ENCODE data around the gene ZNF43.
"Not testable (repeated sequence)": the region's sequence is repeated elsewhere in the genome, so short reads cannot be mapped to it uniquely, and the experiment has no call there.

The ZNF43 gene

DNA sequence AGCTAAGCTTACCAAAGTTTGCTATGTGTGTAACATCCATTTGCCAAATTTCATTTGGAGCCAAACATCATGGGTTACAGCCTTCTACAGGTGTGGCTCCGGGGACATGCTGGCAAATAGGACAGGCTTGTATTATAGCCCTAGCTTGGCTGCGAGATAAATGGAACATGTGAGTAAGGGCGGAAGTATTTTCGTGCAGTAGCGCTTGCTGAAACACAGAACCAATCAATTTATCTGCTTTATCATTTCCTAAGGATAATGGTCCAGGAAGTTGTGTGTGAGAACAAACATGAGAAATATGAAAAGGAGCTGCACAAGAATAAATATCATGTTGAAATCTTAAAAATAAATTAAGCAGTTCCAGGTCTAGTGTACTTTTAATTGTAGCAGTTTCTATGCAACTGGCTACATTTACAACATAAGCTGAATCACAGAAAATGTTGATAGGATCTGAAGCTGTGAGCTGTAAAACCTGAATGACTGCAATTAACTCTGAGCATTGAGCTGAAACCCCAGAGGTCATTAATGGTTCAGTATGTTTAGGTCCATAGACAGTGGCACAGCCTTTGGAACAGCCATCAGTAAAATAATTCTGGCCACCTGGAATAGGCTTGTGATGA, 46.4 kb downstream of the ZNF43 start:
- DNase-seq, result no peak

DNA sequence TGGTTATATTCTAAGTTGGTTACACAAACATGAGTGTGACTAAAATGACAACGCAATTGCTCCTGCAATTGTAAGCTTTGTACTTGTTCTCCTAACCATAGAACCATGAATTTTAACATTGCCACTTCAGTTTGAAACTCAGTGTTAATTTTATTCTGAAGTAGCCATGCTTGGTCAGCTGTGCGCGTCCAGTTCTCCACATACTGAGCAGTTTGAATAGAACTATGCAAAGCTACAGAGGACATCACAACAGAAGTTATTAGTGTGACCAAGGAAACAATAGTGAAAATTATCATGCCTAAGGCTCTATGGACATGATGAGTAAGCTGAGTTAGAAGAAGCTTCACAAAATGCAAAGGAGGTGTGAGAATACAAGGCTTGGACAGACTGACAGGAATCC, 49.0 kb downstream of the ZNF43 start:
- no peak for DNase-seq

DNA sequence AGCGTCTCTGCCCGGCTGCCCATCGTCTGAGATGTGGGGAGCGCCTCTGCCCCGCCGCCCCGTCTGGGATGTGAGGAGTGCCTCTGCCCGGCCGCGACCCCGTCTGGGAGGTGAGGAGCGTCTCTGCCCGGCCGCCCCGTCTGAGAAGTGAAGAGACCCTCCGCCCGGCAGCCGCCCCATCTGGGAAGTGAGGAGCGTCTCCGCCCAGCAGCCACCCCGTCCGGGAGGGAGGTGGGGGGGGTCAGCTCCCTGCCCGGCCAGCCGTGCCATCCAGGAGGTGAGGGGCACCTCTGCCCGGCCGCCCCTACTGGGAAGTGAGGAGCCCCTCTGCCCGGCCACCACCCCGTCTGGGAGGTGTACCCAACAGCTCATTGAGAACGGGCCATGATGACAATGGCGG, 60.2 kb downstream of the ZNF43 start:
- not testable (repeated sequence) for DNase-seq

DNA sequence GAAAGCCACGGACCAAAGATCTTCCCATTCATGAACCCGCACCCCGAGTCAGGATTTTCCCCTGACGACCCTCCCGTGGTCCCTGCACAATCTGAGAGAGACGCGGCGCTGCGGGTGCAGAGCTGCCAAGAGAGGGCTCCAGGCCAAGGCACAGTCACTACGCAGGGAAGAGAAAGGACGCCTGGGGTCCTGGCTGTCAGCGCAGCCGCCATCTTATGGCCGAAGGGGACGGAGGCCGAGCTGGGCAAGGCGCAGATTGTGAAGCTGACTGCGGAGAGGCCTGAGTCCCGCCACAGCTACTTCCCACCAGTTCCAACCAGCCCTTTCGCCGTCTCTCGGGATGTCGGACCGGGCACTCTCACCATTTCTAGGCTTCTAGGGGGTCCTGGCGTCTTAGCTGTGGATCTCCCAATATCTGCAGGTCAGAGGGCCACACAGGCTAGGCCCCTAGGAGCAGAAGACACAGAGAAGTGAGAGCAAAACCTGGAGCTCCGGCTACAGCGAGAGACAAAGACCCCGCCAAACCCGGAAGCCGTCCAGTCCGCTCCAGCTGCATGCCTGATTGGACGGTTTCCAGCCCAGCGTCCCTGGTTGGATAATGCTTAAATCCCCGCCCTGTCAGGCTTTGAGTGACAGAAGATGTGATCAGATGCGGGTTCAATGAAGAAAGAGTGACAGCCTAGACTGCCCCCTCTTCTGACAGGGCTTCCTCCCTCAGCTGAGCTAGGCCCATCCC, 68.7 kb downstream of the ZNF43 start, which contains the start of gene ZNF100:
Gene ZNF100 (minus strand): TSS at position 515 of the 736 bp plus-strand sequence. CDS start 150 bp downstream, at position 365.
- peak; percentile 86 for DNase-seq

DNA sequence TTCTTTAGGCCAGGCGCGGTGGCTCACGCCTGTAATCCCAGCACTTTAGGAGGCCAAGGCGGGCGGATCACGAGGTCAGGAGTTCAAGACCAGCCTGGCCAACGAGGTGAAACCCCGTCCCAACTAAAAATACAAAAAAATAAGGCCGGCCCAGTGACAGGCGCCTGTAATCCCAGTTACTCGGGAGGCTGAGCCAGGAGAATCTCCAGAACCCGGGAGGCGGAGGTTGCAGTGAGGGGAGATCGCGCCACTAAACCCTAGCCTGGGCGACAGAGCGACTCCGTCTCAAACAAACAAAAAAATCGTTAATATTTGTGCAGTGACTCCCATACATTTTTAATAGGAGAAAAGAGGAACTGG, 69.3 kb downstream of the ZNF43 start:
- DNase-seq, result not testable (repeated sequence)

DNA sequence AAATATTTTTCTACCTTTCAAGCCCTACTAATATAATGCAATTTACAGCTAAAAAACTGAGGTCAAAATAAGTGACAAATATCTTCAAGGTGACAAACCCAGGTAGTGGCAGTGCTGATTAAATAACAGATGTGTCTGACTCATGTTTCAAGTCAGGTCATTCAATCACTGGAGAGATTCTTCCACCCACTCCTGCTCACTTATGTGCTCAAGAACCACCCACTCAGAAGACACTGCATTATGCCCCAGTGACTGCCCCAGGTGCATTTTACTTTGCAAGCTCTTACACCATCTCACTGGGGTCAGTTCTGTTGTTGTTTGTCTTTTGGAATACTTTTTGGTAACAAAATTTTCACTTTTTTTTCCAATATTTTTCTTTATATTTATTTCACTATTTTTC, 70.8 kb downstream of the ZNF43 start:
- no peak for DNase-seq

DNA sequence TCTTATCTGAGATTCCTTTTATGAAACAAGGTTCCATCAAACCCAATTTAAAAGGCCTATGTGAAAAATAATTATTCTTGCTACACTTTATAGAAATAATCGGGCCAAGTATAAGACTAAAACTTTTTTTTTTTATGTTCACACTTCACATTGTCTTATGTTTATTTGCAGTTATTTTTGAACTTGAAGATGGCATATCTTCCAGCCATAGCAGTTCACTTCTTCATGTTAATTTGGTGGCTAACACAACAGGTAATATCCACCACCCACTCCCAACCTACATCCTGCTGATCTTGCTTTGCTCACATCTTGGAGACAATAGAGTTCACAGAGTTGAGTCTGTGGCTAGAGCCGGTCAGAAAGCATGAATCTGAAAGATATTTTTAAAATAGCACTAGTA, 74.4 kb downstream of the ZNF43 start:
- not testable (repeated sequence) for DNase-seq

DNA sequence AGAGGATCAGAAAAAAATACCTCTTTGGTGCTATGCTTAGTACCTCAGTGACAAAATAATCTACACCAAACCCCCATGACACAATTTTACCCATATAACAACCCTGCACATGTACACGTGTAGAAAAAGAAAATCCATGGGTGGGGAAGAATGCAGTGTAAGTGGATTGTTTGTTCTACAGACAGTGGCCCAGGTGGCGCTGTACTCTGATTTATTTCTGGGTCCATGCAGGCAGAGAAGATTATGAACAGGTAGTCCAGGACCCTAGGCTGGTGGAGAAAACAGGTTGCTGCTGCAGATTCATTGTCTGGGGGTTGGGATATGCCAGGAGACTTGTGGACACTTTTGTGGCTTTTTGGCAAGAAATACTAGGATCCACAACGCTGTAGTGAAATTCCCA, 77.7 kb downstream of the ZNF43 start:
- DNase-seq, result no peak

DNA sequence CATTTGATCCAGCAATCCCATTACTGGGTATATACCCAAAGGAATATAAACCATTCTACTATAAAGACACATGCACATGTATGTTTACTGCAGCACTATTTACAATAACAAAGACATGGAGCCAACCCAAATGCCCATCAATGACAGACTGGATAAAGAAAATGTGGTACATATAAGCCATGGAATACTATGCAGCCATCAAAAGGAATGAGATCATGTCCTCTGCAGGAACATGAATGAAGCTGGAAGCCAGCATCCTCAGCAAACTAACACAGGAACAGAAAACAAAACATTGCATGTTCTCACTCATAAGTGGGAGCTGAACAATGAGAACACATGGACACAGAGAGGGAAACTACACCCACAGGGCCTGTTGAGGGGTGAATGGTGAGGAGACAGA, 80.4 kb downstream of the ZNF43 start:
- not testable (repeated sequence) for DNase-seq
